ENCODE results near the gene GALK2. TPM values are rescaled to one million over a fixed set of nuclear protein-coding genes. Genes with fewer than 3 reads are reported as not detected.
"Not testable (repeated sequence)": the region's sequence is repeated elsewhere in the genome, so short reads cannot be mapped to it uniquely, and the experiment has no call there.

The GALK2 gene
- total RNA-seq, 2 donors from 2014 or later = 23.3 to 25.2 TPM

GRCh38 chr15:49239105-49239504, 69.1 kb downstream of the GALK2 start:
- ATAC-seq (no peak), DNase-seq (no peak)
- H3K27ac Mint-ChIP-seq = no peak overlapping the region
- peaks cover 10% of the 10 kb centered on the region for H3K4me1 Mint-ChIP-seq
- H3K36me3 Mint-ChIP-seq (ENCODE audit: low read depth) = peaks cover 6% of the 10 kb centered on the region
- no peak overlapping the region for H3K4me3 Mint-ChIP-seq
- H3K9me3 ChIP-seq (ENCODE audit: control insufficient read depth, low read length, poor library complexity, severe bottlenecking) = no peaks in the 10 kb centered on the region
- H3K27me3 Mint-ChIP-seq = no peaks in the 10 kb centered on the region

GRCh38 chr15:49242820-49243219, 72.8 kb downstream of the GALK2 start:
- H3K27me3 Mint-ChIP-seq = no peaks in the 10 kb centered on the region
- H3K36me3 Mint-ChIP-seq (ENCODE audit: low read depth) = peaks cover 9% of the 10 kb centered on the region

DNA sequence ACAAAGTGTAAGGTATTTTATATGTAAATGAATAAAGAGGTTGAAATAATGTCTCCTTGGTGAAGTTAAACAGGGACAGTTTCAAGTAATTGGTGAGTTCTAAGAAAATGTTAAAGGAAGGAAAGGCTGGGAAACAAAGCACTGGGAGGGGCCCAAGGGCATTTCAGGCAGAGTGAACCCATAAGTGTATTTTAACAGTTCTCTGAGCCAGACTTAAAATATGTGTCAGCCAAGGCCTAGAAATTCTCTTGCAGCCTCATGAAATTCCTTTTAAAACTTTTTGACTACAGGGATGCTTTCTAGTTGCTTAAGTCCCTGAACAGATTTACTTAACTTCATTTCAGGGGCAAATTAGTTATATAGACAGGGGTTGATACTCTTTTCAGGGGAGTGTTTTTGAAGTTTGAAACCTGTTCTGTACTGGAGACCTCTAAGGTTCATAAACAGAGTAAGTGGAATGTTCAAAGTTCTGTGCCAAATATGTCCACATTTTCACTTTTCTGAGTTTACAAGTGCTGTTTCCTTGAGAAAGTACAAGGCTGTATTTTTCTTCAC, 77.6 kb downstream of the GALK2 start:
- DNase-seq = no peak
- peaks cover 11% of the 10 kb centered on the region for H3K36me3 Mint-ChIP-seq (ENCODE audit: low read depth)
- no peak for ATAC-seq
- no peaks in the 10 kb centered on the region for H3K9me3 ChIP-seq (ENCODE audit: control insufficient read depth, low read length, poor library complexity, severe bottlenecking)
- H3K4me1 Mint-ChIP-seq = peaks cover 2% of the 10 kb centered on the region
- no peak overlapping the region for H3K4me3 Mint-ChIP-seq
- H3K27ac Mint-ChIP-seq = no peak overlapping the region
- no peaks in the 10 kb centered on the region for H3K27me3 Mint-ChIP-seq

More at GRCh38 chr15:49242820-49243219, 72.8 kb downstream of the GALK2 start:
- H3K27ac Mint-ChIP-seq = no peak overlapping the region
- H3K4me3 Mint-ChIP-seq = no peak overlapping the region
- no peaks in the 10 kb centered on the region for H3K9me3 ChIP-seq (ENCODE audit: control insufficient read depth, low read length, poor library complexity, severe bottlenecking)
- ATAC-seq (no peak), DNase-seq (no peak)
- peaks cover 2% of the 10 kb centered on the region for H3K4me1 Mint-ChIP-seq

GRCh38 chr15:49248291-49248690, 78.2 kb downstream of the GALK2 start:
- Mint-ChIP-seq H3K27ac (no peak overlapping the region), H3K27me3 (no peaks in the 10 kb centered on the region), H3K36me3 (ENCODE audit: low read depth) (peaks cover 11% of the 10 kb centered on the region), H3K4me1 (peaks cover 2% of the 10 kb centered on the region), H3K4me3 (no peak overlapping the region)
- DNase-seq (no peak), ATAC-seq (no peak)
- H3K9me3 ChIP-seq (ENCODE audit: control insufficient read depth, low read length, poor library complexity, severe bottlenecking) = no peaks in the 10 kb centered on the region

DNA sequence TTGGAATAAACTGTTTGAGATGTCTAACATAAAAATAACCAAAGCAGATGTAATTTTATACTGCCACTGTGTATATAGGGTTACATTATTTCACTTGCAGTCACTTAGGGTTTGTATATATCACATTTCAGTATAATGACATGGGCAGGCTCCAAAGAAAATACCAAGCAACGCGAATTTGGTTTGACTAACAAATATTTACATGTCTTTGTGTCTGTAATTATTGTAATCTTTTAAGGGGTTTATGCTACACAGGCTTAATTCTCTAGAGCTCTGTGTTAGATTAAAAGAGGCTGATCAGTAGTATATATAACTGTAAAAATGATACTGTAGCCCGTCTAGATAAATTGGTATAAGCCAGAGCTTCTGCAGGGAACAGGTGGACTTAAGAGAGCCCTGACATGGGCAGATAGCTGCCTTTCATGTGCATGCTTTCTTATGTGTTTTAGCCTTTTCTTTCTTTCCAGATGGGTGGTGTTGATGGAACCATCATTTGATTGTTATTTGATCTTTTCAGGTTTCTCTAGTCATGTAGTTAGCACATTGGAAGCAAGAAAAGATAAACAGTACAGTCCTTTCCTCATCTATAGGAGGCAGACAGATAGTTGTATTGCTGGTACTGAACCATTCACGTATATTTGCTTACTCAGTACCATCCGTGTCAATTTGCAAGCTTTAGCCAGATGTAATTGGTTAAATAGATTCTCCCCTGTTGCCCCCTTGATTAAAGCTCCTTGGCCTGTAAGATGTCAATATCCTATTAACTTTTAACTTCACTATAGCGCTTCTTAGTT, 86.1 kb downstream of the GALK2 start:
- Mint-ChIP-seq H3K27me3 (no peaks in the 10 kb centered on the region), H3K4me3 (no peak overlapping the region), H3K36me3 (ENCODE audit: low read depth) (peaks cover 10% of the 10 kb centered on the region), H3K27ac (no peak overlapping the region), H3K4me1 (no peaks in the 10 kb centered on the region)
- DNase-seq (no peak), ATAC-seq (no peak)
- no peaks in the 10 kb centered on the region for H3K9me3 ChIP-seq (ENCODE audit: control insufficient read depth, low read length, poor library complexity, severe bottlenecking)

DNA sequence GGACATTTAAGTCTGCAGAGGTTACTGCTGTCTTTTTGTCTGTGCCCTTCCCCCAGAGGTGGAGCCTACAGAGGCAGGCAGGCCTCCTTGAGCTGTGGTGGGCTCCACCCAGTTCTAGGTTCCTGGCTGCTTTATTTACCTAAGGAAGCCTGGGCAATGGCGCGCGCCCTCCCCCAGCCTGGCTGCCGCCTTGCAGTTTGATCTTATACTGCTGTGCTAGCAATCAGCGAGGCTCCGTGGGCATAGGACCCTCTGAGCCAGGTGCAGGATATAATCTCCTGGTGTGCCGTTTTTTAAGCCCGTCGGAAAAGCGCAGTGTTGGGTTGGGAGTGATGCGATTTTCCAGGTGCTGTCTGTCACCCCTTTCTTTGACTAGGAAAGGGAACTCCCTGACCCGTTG, 95.1 kb downstream of the GALK2 start:
- ATAC-seq; H3K4me1 Mint-ChIP-seq; DNase-seq; H3K4me3 Mint-ChIP-seq; H3K9me3 ChIP-seq (ENCODE audit: control insufficient read depth, low read length, poor library complexity, severe bottlenecking); H3K27me3 Mint-ChIP-seq; H3K36me3 Mint-ChIP-seq (ENCODE audit: low read depth); H3K27ac Mint-ChIP-seq: not testable (repeated sequence)

DNA sequence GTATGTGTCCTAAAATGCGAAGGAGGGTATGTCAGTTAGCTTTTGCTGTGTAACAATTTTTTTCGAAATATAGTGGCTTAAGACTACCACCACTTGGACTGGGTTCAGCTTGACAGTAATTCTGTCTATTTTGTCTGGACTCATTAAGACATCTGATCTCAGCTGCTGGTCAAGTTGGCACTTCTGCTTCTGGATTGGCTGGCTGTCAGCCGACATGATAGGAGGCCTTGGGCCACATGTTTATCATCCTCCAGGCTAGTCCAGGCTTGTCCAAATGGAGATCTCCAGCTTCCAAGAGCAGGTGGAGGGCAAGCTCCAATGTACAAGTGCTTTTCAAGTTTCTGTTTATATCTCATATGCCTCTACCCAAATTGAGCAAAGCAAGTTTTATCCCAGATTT, 95.9 kb downstream of the GALK2 start:
- DNase-seq (no peak), ATAC-seq (no peak)
- peaks cover 7% of the 10 kb centered on the region for H3K4me1 Mint-ChIP-seq
- no peaks in the 10 kb centered on the region for H3K9me3 ChIP-seq (ENCODE audit: control insufficient read depth, low read length, poor library complexity, severe bottlenecking)
- peaks cover 6% of the 10 kb centered on the region for H3K36me3 Mint-ChIP-seq (ENCODE audit: low read depth)
- no peak overlapping the region for H3K4me3 Mint-ChIP-seq
- no peaks in the 10 kb centered on the region for H3K27me3 Mint-ChIP-seq
- no peak overlapping the region for H3K27ac Mint-ChIP-seq

GRCh38 chr15:49270541-49271421, 100.7 kb downstream of the GALK2 start:
- no peak for ATAC-seq
- H3K4me1 Mint-ChIP-seq = peaks cover 9% of the 10 kb centered on the region
- H3K36me3 Mint-ChIP-seq (ENCODE audit: low read depth) = peaks cover 3% of the 10 kb centered on the region
- H3K9me3 ChIP-seq (ENCODE audit: control insufficient read depth, low read length, poor library complexity, severe bottlenecking) = no peaks in the 10 kb centered on the region
- no peak for DNase-seq
- no peak overlapping the region for H3K4me3 Mint-ChIP-seq
- H3K27me3 Mint-ChIP-seq = no peaks in the 10 kb centered on the region
- H3K27ac Mint-ChIP-seq = no peak overlapping the region

GRCh38 chr15:49273734-49274318, 103.8 kb downstream of the GALK2 start:
- Mint-ChIP-seq H3K4me3 (no peak overlapping the region), H3K36me3 (ENCODE audit: low read depth) (peaks cover 3% of the 10 kb centered on the region), H3K27ac (no peak overlapping the region), H3K27me3 (no peaks in the 10 kb centered on the region), H3K4me1 (peaks cover 6% of the 10 kb centered on the region)
- no peak for DNase-seq
- no peaks in the 10 kb centered on the region for H3K9me3 ChIP-seq (ENCODE audit: control insufficient read depth, low read length, poor library complexity, severe bottlenecking)
- no peak for ATAC-seq

DNA sequence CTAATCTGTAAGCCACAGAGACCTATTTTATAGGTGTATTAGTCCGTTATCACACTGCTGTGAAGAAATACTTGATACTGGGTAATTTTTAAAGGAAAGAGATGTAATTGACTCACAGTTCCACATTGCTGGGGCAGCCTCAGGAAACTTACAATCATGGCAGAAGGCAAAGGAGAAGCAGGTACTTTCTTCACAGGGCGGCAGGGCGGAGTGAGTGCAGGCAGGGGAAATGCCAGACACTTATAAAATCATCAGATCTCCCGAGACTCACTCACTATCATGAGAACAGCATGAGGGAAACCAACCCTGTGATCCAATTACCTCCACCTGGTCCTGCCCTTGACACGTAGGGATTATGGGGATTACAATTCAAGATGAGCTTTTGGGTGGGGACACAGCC, 108.7 kb downstream of the GALK2 start:
- no peak for ATAC-seq
- no peaks in the 10 kb centered on the region for H3K27me3 Mint-ChIP-seq
- H3K9me3 ChIP-seq (ENCODE audit: control insufficient read depth, low read length, poor library complexity, severe bottlenecking) = no peaks in the 10 kb centered on the region
- H3K4me3 Mint-ChIP-seq = no peak overlapping the region
- DNase-seq = no peak
- peaks cover 13% of the 10 kb centered on the region for H3K36me3 Mint-ChIP-seq (ENCODE audit: low read depth)
- no peak overlapping the region for H3K27ac Mint-ChIP-seq
- no peaks in the 10 kb centered on the region for H3K4me1 Mint-ChIP-seq

DNA sequence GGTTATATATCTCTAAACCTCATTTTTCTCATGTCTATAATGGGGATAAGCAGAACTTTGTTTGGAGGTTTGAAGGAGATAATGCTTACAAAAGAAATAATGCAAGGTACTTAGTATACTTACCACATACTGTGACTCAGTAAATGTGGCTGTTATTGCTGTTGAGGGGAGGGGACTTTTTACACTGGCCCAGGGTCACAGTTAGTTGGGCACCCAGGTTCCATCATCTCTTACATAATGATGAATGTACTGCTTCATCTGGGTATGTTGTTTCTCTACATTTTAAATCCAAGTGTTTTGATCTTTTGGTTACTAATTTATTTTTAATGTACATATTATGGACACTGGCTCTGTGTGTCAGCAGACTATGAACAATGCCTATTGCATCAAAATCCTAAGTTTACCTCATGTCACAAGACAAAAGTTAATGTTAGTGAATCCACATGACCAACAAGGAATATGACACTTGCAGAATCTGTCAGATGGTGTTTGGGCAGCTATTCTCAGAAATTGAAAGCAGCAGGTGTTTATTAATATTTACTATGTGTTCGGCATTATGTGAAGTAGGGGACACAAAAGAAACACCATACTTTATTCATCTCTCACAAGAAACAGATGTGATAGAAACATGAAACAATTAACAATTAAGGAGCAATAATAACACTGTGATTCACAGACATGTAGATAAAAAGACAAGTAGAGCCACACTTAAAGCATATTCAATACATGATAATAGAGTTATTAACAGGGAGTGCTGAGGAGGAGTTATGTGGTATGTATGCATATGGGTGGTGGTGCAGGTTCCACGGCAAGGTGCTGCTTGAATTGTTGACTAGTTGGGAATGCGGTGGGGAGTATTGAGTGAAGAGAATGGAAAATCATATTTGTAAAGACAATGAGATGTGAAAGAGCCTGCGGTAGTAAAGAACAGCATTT, 109.7 kb downstream of the GALK2 start:
- H3K9me3 ChIP-seq (ENCODE audit: control insufficient read depth, low read length, poor library complexity, severe bottlenecking) = no peaks in the 10 kb centered on the region
- DNase-seq (no peak), ATAC-seq (no peak)
- no peaks in the 10 kb centered on the region for H3K27me3 Mint-ChIP-seq
- H3K36me3 Mint-ChIP-seq (ENCODE audit: low read depth) = peaks cover 16% of the 10 kb centered on the region
- H3K27ac Mint-ChIP-seq = no peak overlapping the region
- H3K4me3 Mint-ChIP-seq = no peak overlapping the region
- no peaks in the 10 kb centered on the region for H3K4me1 Mint-ChIP-seq

GRCh38 chr15:49282366-49282765, 112.3 kb downstream of the GALK2 start:
- Mint-ChIP-seq H3K4me1 (no peaks in the 10 kb centered on the region), H3K4me3 (no peak overlapping the region), H3K36me3 (ENCODE audit: low read depth) (peaks cover 27% of the 10 kb centered on the region), H3K27ac (no peak overlapping the region), H3K27me3 (no peaks in the 10 kb centered on the region)
- no peak for ATAC-seq
- no peak for DNase-seq
- no peaks in the 10 kb centered on the region for H3K9me3 ChIP-seq (ENCODE audit: control insufficient read depth, low read length, poor library complexity, severe bottlenecking)

All from T-helper 17 cell (primary cell).